Lower lobe of right lung (tissue), 2 donors: ENCODE data around the gene VSX2. TPM values are rescaled to one million over a fixed set of nuclear protein-coding genes. Genes with fewer than 3 reads are reported as not detected.

Experiments used
- ATAC-seq, 2 donors: fragments of 200-7000 bp; cut with Tn5 transposase; one replicate each; pipeline ENCODE4 v1.9.1; 2020 to 2022; ENCODE audit warnings: mild to moderate bottlenecking in 2 of 2, moderate library complexity in 2 of 2
- DNase-seq: peaks from one replicate; pipeline ENCODE4 v3.0.0-alpha.2; 2020
- H3K27ac ChIP-seq: fragments of 200-600 bp; one replicate; pipeline ENCODE4 v1.8.0; 2022
- H3K27me3 ChIP-seq: fragments of 200-600 bp; one replicate; pipeline ENCODE4 v1.8.0; 2022; ENCODE audit warnings: low read depth
- H3K36me3 ChIP-seq: fragments of 200-600 bp; one replicate; pipeline ENCODE4 v1.8.0; 2022; ENCODE audit warnings: mild to moderate bottlenecking
- H3K4me1 ChIP-seq: fragments of 200-600 bp; one replicate; pipeline ENCODE4 v1.8.0; 2022
- H3K4me3 ChIP-seq: fragments of 200-600 bp; one replicate; pipeline ENCODE4 v1.8.0; 2022; ENCODE audit warnings: mild to moderate bottlenecking
- H3K9me3 ChIP-seq: fragments of 200-600 bp; one replicate; pipeline ENCODE4 v1.8.0; 2022
- CTCF ChIP-seq: fragments of 200-600 bp; IDR thresholded peaks from one replicate; pipeline ENCODE4 v1.8.0; 2022; ENCODE audit warnings: antibody characterized with exemption, mild to moderate bottlenecking
- intact Hi-C: fragments of 100-400 bp; cut with DNase I; formaldehyde crosslinking; loops from one replicate; pipeline ENCODE4 v1.11.0; 2022
- total RNA-seq: library from RNA; stranded (reverse); fragmentation: NEBNext Ultra II Directional; extraction: Animal tissue kit (Norgen Biotek cat#: 25700); gene quantifications from one replicate; pipeline ENCODE4 v1.2.1, GENCODE V29; 2021
- donor health status: DM: no; HTN: yes; CAD: no; lungs with severe emphysema.

Gene VSX2
- total RNA-seq, 1 donor from 2014 or later, result not detected

GRCh38 chr14:74299061-74299545, 59.9 kb downstream of the VSX2 start:
- Histone ChIP-seq H3K4me3 (no peak overlapping the region), H3K36me3 (peaks cover 51% of the 10 kb centered on the region), H3K27me3 (no peaks in the 10 kb centered on the region), H3K9me3 (no peaks in the 10 kb centered on the region), H3K4me1 (peaks cover 18% of the 10 kb centered on the region), H3K27ac (peak overlapping the region; percentile 26)
- DNase-seq (no peak), ATAC-seq (no peak)
- intact Hi-C loops, result no loop called here
- TF ChIP-seq CTCF, result no peak

GRCh38 chr14:74301594-74302151, 62.4 kb downstream of the VSX2 start:
- Histone ChIP-seq H3K9me3 (no peaks in the 10 kb centered on the region), H3K4me3 (peak overlapping the region; percentile 86), H3K27ac (peak overlapping the region; percentile 84), H3K4me1 (peaks cover 18% of the 10 kb centered on the region), H3K27me3 (no peaks in the 10 kb centered on the region), H3K36me3 (peaks cover 27% of the 10 kb centered on the region)
- ATAC-seq (no peak), DNase-seq (no peak)
- TF ChIP-seq CTCF, result no peak
- intact Hi-C loops, result no loop called here

GRCh38 chr14:74302152-74302628, 62.9 kb downstream of the VSX2 start:
- Histone ChIP-seq H3K4me3 (peak overlapping the region; percentile 86), H3K27ac (peak overlapping the region; percentile 84), H3K4me1 (peaks cover 18% of the 10 kb centered on the region), H3K27me3 (no peaks in the 10 kb centered on the region), H3K36me3 (peaks cover 22% of the 10 kb centered on the region), H3K9me3 (no peaks in the 10 kb centered on the region)
- intact Hi-C loops, result no loop called here
- DNase-seq, result no peak
- ATAC-seq, result peak; percentile 75 to 80
- peak; percentile 46 for TF ChIP-seq CTCF

GRCh38 chr14:74302634-74303569, 63.7 kb downstream of the VSX2 start, which contains the start of gene ABCD4:
TSS of gene ABCD4 (minus strand) at chr14:74302934. CDS start at chr14:74302912, 22 bp downstream.
- peak within 1 kb of the TSS; percentile 84 for H3K27ac ChIP-seq
- ATAC-seq (peak; percentile 99), DNase-seq (peak; percentile 96)
- peaks cover 15% of the 10 kb centered on the region for H3K36me3 ChIP-seq
- no peaks in the 10 kb centered on the region for H3K27me3 ChIP-seq
- H3K9me3 ChIP-seq, result no peaks in the 10 kb centered on the region
- H3K4me1 ChIP-seq, result peaks cover 18% of the 10 kb centered on the region
- H3K4me3 ChIP-seq, result peak within 1 kb of the TSS; percentile 86
- intact Hi-C loops, result no loop called here
- TF ChIP-seq CTCF, result peak; percentile 56

GRCh38 chr14:74308695-74309094, 69.4 kb downstream of the VSX2 start:
- Histone ChIP-seq H3K27ac (no peak overlapping the region), H3K27me3 (no peaks in the 10 kb centered on the region), H3K36me3 (no peaks in the 10 kb centered on the region), H3K4me3 (no peak overlapping the region), H3K9me3 (no peaks in the 10 kb centered on the region), H3K4me1 (peaks cover 1% of the 10 kb centered on the region)
- peak in 1 of 2 donors; percentile 32 for ATAC-seq
- intact Hi-C loops, result no loop called here
- TF ChIP-seq CTCF, result no peak
- DNase-seq, result no peak
